Endodermal cell (in vitro differentiated cells): ENCODE data around the gene IL4I1. TPM values are rescaled to one million over a fixed set of nuclear protein-coding genes. Genes with fewer than 3 reads are reported as not detected.

Experiments
- DNase-seq: peaks from one replicate; pipeline ENCODE4 v3.0.0-alpha.2; 2017
- H3K27ac ChIP-seq: 2 replicates; pipeline ENCODE4 v1.5.1; 2013; ENCODE audit warnings: mild to moderate bottlenecking, low read depth, low read length, moderate library complexity
- H3K27me3 ChIP-seq: 2 replicates; pipeline ENCODE4 v1.6.1; 2013; ENCODE audit warnings: mild to moderate bottlenecking, low read length, moderate library complexity; ENCODE audit not compliant: insufficient read depth, control insufficient read depth, poor library complexity, severe bottlenecking
- H3K36me3 ChIP-seq: 2 replicates; pipeline ENCODE4 v1.7.0; 2013; ENCODE audit warnings: mild to moderate bottlenecking, low read length, moderate library complexity; ENCODE audit not compliant: control insufficient read depth, insufficient read depth
- H3K4me1 ChIP-seq: one replicate; pipeline ENCODE4 v1.7.0; 2013; ENCODE audit warnings: low read length; ENCODE audit not compliant: control insufficient read depth, insufficient read depth
- H3K4me3 ChIP-seq: 2 replicates; pipeline ENCODE4 v1.5.1; 2013; ENCODE audit warnings: mild to moderate bottlenecking, low read length, moderate library complexity
- H3K9ac ChIP-seq: 2 replicates; pipeline ENCODE4 v1.6.1; 2013; ENCODE audit warnings: mild to moderate bottlenecking, low read length, moderate library complexity; ENCODE audit not compliant: poor library complexity, severe bottlenecking; ENCODE audit errors: extremely low read depth
- H3K9me3 ChIP-seq: 2 replicates; pipeline ENCODE4 v1.6.1; 2013; ENCODE audit warnings: mild to moderate bottlenecking, low read length, moderate library complexity; ENCODE audit not compliant: control insufficient read depth
- H3K27ac Mint-ChIP-seq: 2 replicates; pipeline ENCODE4 v1.8.0; 2020; ENCODE audit warnings: mixed read lengths
- H3K27me3 Mint-ChIP-seq: 2 replicates; pipeline ENCODE4 v1.8.0; 2021; ENCODE audit warnings: mild to moderate bottlenecking, mixed read lengths; ENCODE audit not compliant: insufficient read depth
- H3K36me3 Mint-ChIP-seq: 2 replicates; pipeline ENCODE4 v1.8.0; 2020; ENCODE audit warnings: low read depth, mixed read lengths
- H3K4me1 Mint-ChIP-seq: 2 replicates; pipeline ENCODE4 v1.8.0; 2020; ENCODE audit warnings: mixed read lengths
- H3K4me3 Mint-ChIP-seq: 2 replicates; pipeline ENCODE4 v1.8.0; 2020; ENCODE audit warnings: mild to moderate bottlenecking, moderate library complexity, mixed read lengths
- H3K9me3 Mint-ChIP-seq: 2 replicates; pipeline ENCODE4 v1.8.0; 2020; ENCODE audit warnings: mild to moderate bottlenecking, mixed read lengths
- CTCF ChIP-seq: fragments of 200-600 bp; sonication (generic); conservative IDR thresholded peaks from 2 replicates; pipeline ENCODE4 v1.5.0; 2021; ENCODE audit warnings: antibody characterized with exemption, mild to moderate bottlenecking
- WGBS, 2 experiments: methylation state at CpG; one replicate each; pipeline versions ENCODE4 v1.1.5 to v1.1.7; 2013; ENCODE audit warnings: missing lambda C conversion rate in 2 of 2, mixed read lengths in 1 of 2; ENCODE audit not compliant: insufficient coverage in 1 of 2, insufficient read length in 1 of 2; 5-methylcytosine and 5-hydroxymethylcytosine counted together
- total RNA-seq, 2 donors: library from RNA; stranded (reverse); fragmentation: NEBNext Ultra II Directional in 1 of 2; extraction: Animal tissue kit (Norgen Biotek cat#: 25700) in 1 of 2; gene quantifications; 2 replicates in 1 of 2; 3 replicates in 1 of 2; pipeline ENCODE4 v1.2.1, GENCODE V29; 2021

IL4I1 gene
- total RNA-seq, 2 donors from 2014 or later = 0.97 TPM; not detected in 1

GRCh38 chr19:49871349-49871985 is 25.2 kb downstream of the IL4I1 start:
- Mint-ChIP-seq H3K36me3 (peaks cover 14% of the 10 kb centered on the region), H3K27ac (no peak overlapping the region), H3K4me1 (peaks cover 15% of the 10 kb centered on the region), H3K4me3 (no peak overlapping the region), H3K27me3 (no peaks in the 10 kb centered on the region), H3K9me3 (peaks cover 5% of the 10 kb centered on the region)
- peaks cover 6% of the 10 kb centered on the region for H3K36me3 ChIP-seq
- TF ChIP-seq CTCF = no peak
- no peaks in the 10 kb centered on the region for H3K9me3 ChIP-seq
- no peak overlapping the region for H3K4me3 ChIP-seq
- 86 to 95% methylated on average over 4 to 17 of the region's 17 CpGs for WGBS, 2 experiments
- H3K27ac ChIP-seq = no peak overlapping the region
- H3K9ac ChIP-seq = no peak overlapping the region
- peaks cover 4% of the 10 kb centered on the region for H3K4me1 ChIP-seq
- no peaks in the 10 kb centered on the region for H3K27me3 ChIP-seq
- DNase-seq = no peak

DNA sequence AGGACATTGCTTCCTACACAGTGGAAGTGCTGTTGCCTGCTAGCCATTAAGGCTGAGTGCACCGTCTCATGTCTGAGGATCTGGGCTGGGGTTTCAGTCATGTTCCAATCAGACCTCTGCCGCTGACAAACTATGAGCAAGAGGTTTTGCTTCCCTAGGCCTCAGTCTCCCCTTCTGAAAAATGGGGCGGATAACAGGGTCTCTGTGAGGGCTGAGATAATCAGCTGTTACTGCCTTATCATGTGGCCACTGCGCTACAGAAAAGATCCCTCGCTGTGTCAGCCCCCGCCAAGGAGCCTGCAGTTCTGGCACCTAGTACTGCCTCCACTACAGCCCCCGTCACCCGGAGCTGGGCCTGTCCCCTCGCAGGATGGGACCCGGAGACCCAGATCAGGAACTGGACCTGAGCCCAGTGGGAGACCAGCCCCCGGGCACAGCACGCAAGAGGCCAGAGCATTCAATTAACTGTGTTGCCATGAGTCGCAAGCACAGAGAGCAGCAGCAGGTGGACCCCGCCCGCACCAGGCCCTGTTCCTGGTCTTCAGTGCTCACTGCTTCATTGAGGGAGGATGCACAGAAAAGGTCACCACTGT is 26.3 kb downstream of the IL4I1 start:
- H3K4me1 ChIP-seq = peaks cover 4% of the 10 kb centered on the region
- H3K36me3 ChIP-seq = peaks cover 6% of the 10 kb centered on the region
- no peaks in the 10 kb centered on the region for H3K27me3 ChIP-seq
- DNase-seq = no peak
- no peaks in the 10 kb centered on the region for H3K9me3 ChIP-seq
- Mint-ChIP-seq H3K4me3 (no peak overlapping the region), H3K27me3 (no peaks in the 10 kb centered on the region), H3K27ac (no peak overlapping the region), H3K4me1 (peaks cover 20% of the 10 kb centered on the region), H3K36me3 (peaks cover 20% of the 10 kb centered on the region), H3K9me3 (peaks cover 5% of the 10 kb centered on the region)
- H3K4me3 ChIP-seq = peak overlapping the region; percentile 72
- 90 to 92% methylated on average over 15 of the region's 15 CpGs for WGBS, 2 experiments
- peak overlapping the region; percentile 38 for H3K9ac ChIP-seq
- TF ChIP-seq CTCF = no peak
- H3K27ac ChIP-seq = no peak overlapping the region

DNA sequence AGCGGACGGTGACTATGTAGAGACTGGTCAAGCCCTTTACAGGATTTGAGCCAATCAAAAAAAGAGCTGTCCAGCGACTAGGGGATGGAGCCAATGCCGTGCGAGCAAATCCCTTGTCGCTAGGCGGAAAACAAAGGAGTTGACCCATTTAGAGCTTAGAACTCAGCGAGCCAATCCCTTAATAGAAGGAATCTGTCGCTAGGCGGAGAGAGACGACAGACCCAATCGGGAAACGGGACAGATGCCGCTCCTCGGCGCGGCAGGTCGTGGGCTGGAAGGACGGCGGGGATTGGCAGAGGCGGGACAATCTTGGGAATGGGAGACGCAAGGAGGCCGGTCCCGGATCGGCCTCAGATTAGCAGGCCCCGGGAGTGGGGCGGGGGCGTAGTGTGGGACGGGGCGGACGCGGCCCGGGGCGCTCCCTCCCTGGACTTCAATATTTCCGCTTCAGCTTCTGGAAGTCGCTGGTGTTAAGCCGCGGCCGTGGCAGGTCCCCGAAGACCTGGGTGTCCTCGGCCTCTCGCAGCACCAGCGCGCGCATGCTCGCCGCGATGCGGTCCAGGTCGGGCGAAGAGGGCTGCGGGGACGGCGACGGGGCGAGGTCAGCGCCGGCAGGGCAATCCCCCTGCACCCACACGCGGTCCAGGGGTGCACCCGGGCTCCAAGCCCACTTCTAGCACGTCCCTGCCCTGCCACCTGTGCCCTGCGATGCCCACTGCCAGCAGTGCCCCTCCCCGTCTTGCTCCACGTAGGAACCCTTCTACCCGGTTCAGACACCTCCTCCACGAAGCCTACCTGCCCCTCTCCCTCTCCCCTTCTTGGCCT is 27.0 kb downstream of the IL4I1 start:
- 3 to 4% methylated on average over 29 to 67 of the region's 67 CpGs for WGBS, 2 experiments
- H3K27ac Mint-ChIP-seq = no peak overlapping the region
- H3K4me3 Mint-ChIP-seq = no peak overlapping the region

More for the DNA sequence above, 27.0 kb downstream of the IL4I1 start:
- Mint-ChIP-seq H3K27me3 (no peaks in the 10 kb centered on the region), H3K9me3 (peaks cover 5% of the 10 kb centered on the region), H3K36me3 (peaks cover 24% of the 10 kb centered on the region), H3K4me1 (peaks cover 19% of the 10 kb centered on the region)
- Histone ChIP-seq H3K27ac (peak overlapping the region; percentile 82), H3K27me3 (no peaks in the 10 kb centered on the region), H3K4me1 (peaks cover 4% of the 10 kb centered on the region), H3K9me3 (no peaks in the 10 kb centered on the region), H3K36me3 (peaks cover 12% of the 10 kb centered on the region), H3K9ac (peak overlapping the region; percentile 38), H3K4me3 (peak overlapping the region; percentile 74)
- DNase-seq = peak; percentile 99
- no peak for TF ChIP-seq CTCF
